GM23338 (cell line): ENCODE results near the gene ZDHHC12. TPM values are rescaled to one million over a fixed set of nuclear protein-coding genes. Genes with fewer than 3 reads are reported as not detected.

ENCODE experiments used
- ATAC-seq: fragments of 200-7000 bp; cut with Tn5 transposase; 3 replicates; pipeline ENCODE4 v1.9.1; 2020
- DNase-seq: peaks from one replicate; pipeline ENCODE4 v3.0.0-alpha.2; 2015; ENCODE audit warnings: low spot score
- H2AFZ ChIP-seq: fragments of 200-600 bp; sonication (generic); 2 replicates; pipeline ENCODE4 v1.8.0; 2016; ENCODE audit warnings: antibody characterized with exemption, mild to moderate bottlenecking, moderate library complexity
- H3F3A ChIP-seq: fragments of 200-600 bp; sonication (generic); replicated peaks from 2 replicates; pipeline ENCODE4 v1.8.0; 2017; ENCODE audit warnings: antibody characterized with exemption, mixed run types, low read depth
- H3K27ac ChIP-seq: fragments of 200-600 bp; sonication (generic); 2 replicates; pipeline ENCODE4 v1.6.1; 2016; ENCODE audit warnings: low read depth
- H3K27me3 ChIP-seq: fragments of 200-600 bp; sonication (generic); 2 replicates; pipeline ENCODE4 v1.8.0; 2016; ENCODE audit warnings: mild to moderate bottlenecking, mixed run types, moderate library complexity; ENCODE audit not compliant: insufficient read depth
- H3K36me3 ChIP-seq: fragments of 200-600 bp; sonication (generic); 2 replicates; pipeline ENCODE4 v1.8.0; 2016; ENCODE audit warnings: mild to moderate bottlenecking; ENCODE audit not compliant: insufficient read depth
- H3K4me1 ChIP-seq: fragments of 200-600 bp; sonication (generic); 2 replicates; pipeline ENCODE4 v1.8.0; 2016; ENCODE audit warnings: mild to moderate bottlenecking, moderate library complexity; ENCODE audit not compliant: insufficient read depth
- H3K4me2 ChIP-seq: fragments of 200-600 bp; sonication (generic); 2 replicates; pipeline ENCODE4 v1.7.1; 2017; ENCODE audit warnings: mixed run types
- H3K4me3 ChIP-seq: fragments of 200-600 bp; sonication (generic); 2 replicates; pipeline ENCODE4 v1.6.1; 2016; ENCODE audit warnings: mixed run types
- H3K79me2 ChIP-seq: fragments of 200-600 bp; sonication (generic); replicated peaks from 2 replicates; pipeline ENCODE4 v1.8.0; 2017; ENCODE audit warnings: mild to moderate bottlenecking; ENCODE audit not compliant: insufficient read depth
- H3K9me2 ChIP-seq: fragments of 200-600 bp; sonication (generic); 2 replicates; pipeline ENCODE4 v1.8.0; 2017; ENCODE audit not compliant: insufficient read depth
- H4K20me1 ChIP-seq: fragments of 200-600 bp; sonication (generic); replicated peaks from 2 replicates; pipeline ENCODE4 v1.8.0; 2017; ENCODE audit warnings: mild to moderate bottlenecking; ENCODE audit not compliant: insufficient read depth
- H3K27ac Mint-ChIP-seq: 2 replicates; pipeline ENCODE4 v1.8.0; 2020; ENCODE audit warnings: inconsistent platforms, mild to moderate bottlenecking, moderate library complexity, mixed read lengths
- H3K27me3 Mint-ChIP-seq: 3 replicates; pipeline ENCODE4 v1.8.0; 2022; ENCODE audit warnings: low read depth, mild to moderate bottlenecking, moderate library complexity, mixed read lengths, inconsistent platforms; ENCODE audit not compliant: insufficient read depth, poor library complexity
- H3K36me3 Mint-ChIP-seq: 3 replicates; pipeline ENCODE4 v1.8.0; 2021; ENCODE audit warnings: low read depth, mild to moderate bottlenecking, inconsistent platforms, moderate library complexity, mixed read lengths
- H3K4me1 Mint-ChIP-seq: 3 replicates; pipeline ENCODE4 v1.8.0; 2020; ENCODE audit warnings: mild to moderate bottlenecking, inconsistent platforms, mixed read lengths
- H3K4me3 Mint-ChIP-seq: 3 replicates; pipeline ENCODE4 v1.8.0; 2021; ENCODE audit warnings: moderate library complexity, mild to moderate bottlenecking, inconsistent platforms, mixed read lengths
- H3K9me3 Mint-ChIP-seq: 3 replicates; pipeline ENCODE4 v1.8.0; 2020; ENCODE audit warnings: moderate library complexity, mild to moderate bottlenecking, inconsistent platforms, mixed read lengths
- CTCF ChIP-seq, 2 experiments: fragments of 200-600 bp in 1 of 2; sonication (generic) in 1 of 2; conservative IDR thresholded peaks; 2 replicates each; pipeline versions ENCODE4 v1.5.1 to v1.6.1; 2016 to 2017; ENCODE audit warnings: antibody characterized with exemption in 2 of 2, low read depth in 2 of 2, mild to moderate bottlenecking in 2 of 2, moderate library complexity in 1 of 2
- ETS1 ChIP-seq: IDR thresholded peaks from 2 replicates; pipeline ENCODE4 v1.6.1; 2016; ENCODE audit warnings: antibody characterized with exemption
- POLR2AphosphoS5 ChIP-seq: IDR thresholded peaks from 2 replicates; pipeline ENCODE4 v1.6.1; 2016; ENCODE audit warnings: antibody characterized with exemption, low read depth
- REST ChIP-seq: IDR thresholded peaks from one replicate; pipeline ENCODE4 v1.6.1; 2018; ENCODE audit warnings: antibody characterized with exemption; ENCODE audit not compliant: unreplicated experiment
- STAT1 ChIP-seq: IDR thresholded peaks from one replicate; pipeline ENCODE4 v1.6.1; 2016; ENCODE audit warnings: antibody characterized with exemption; ENCODE audit not compliant: unreplicated experiment
- ZNF114 ChIP-seq: fragments of 250-450 bp; sonication (Bioruptor Pico); IDR thresholded peaks from 2 replicates; pipeline ENCODE4 v1.5.0; 2020; ENCODE audit warnings: mild to moderate bottlenecking, moderate library complexity
- polyA plus RNA-seq: library from polyadenylated mRNA; unstranded; fragments of >200 nt; fragmentation: Nextera tagmentation; extraction: Ambion mirVana; gene quantifications from 2 replicates; pipeline ENCODE4 v1.2.1, GENCODE V29; 2016
- total RNA-seq: library from RNA; depleted of rRNA; stranded (reverse); fragments of >200 nt; shearing (Covaris generic); gene quantifications from 2 replicates; pipeline ENCODE4 v1.2.3, GENCODE V29; 2014

ZDHHC12 gene
- total and polyA plus RNA-seq, 2 experiments from 2014 or later, result 47.5 to 54.1 TPM

GRCh38 chr9:128765499-128765898 is 41.6 kb upstream of the ZDHHC12 start (continued):
- TF ChIP-seq REST (no peak), STAT1 (no peak), CTCF (conservative IDR thresholded peaks at IDR 0.05; ENCODE audit: low read depth in 2 of 2) (no peak), ETS1 (no peak), POLR2AphosphoS5 (no peak)

GRCh38 chr9:128764361-128764760 is 40.4 kb upstream of the ZDHHC12 start:
- no peaks in the 10 kb centered on the region for H3K36me3 ChIP-seq
- peak overlapping the region; percentile 63; the same call in 1 of the 2 replicates for H3K27ac ChIP-seq
- H3K4me2 ChIP-seq, result no peak overlapping the region
- peaks cover 5% of the 10 kb centered on the region; the same call in 1 of the 2 replicates for H3K4me1 ChIP-seq
- no peak overlapping the region for H3K4me3 Mint-ChIP-seq
- no peaks in the 10 kb centered on the region for H4K20me1 ChIP-seq
- peak overlapping the region; percentile 87 for H3K27ac Mint-ChIP-seq
- no peaks in the 10 kb centered on the region for H3K9me3 Mint-ChIP-seq
- H3K27me3 Mint-ChIP-seq, result peaks cover 8% of the 10 kb centered on the region
- no peak overlapping the region for H3K4me3 ChIP-seq
- no peaks in the 10 kb centered on the region for H3K36me3 Mint-ChIP-seq
- 0 out of 2 replicates have a peak, but pooled peaks cover 2% of the 10 kb centered on the region for H3K79me2 ChIP-seq
- H3K4me1 Mint-ChIP-seq, result peaks cover 9% of the 10 kb centered on the region
- no peaks in the 10 kb centered on the region for H3K9me2 ChIP-seq
- H3F3A ChIP-seq, result 0 out of 2 replicates have a peak, but pooled peaks cover 5% of the 10 kb centered on the region
- peak; percentile 68 for DNase-seq
- ATAC-seq, result peak; percentile 84
- no peaks in the 10 kb centered on the region for H3K27me3 ChIP-seq
- no peak overlapping the region for H2AFZ ChIP-seq
- TF ChIP-seq POLR2AphosphoS5 (no peak), REST (no peak), CTCF (conservative IDR thresholded peaks at IDR 0.05; ENCODE audit: low read depth in 2 of 2) (peak; percentile 40 to 79), ZNF114 (CRISPR knock-in tag) (no peak)
